ENCODE data around the gene MIF.
"Not testable (repeated sequence)": the region's sequence is repeated elsewhere in the genome, so short reads cannot be mapped to it uniquely, and the experiment has no call there.

- TF ChIP-seq, protein P1, sequence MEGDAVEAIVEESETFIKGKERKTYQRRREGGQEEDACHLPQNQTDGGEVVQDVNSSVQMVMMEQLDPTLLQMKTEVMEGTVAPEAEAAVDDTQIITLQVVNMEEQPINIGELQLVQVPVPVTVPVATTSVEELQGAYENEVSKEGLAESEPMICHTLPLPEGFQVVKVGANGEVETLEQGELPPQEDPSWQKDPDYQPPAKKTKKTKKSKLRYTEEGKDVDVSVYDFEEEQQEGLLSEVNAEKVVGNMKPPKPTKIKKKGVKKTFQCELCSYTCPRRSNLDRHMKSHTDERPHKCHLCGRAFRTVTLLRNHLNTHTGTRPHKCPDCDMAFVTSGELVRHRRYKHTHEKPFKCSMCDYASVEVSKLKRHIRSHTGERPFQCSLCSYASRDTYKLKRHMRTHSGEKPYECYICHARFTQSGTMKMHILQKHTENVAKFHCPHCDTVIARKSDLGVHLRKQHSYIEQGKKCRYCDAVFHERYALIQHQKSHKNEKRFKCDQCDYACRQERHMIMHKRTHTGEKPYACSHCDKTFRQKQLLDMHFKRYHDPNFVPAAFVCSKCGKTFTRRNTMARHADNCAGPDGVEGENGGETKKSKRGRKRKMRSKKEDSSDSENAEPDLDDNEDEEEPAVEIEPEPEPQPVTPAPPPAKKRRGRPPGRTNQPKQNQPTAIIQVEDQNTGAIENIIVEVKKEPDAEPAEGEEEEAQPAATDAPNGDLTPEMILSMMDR (IDR thresholded peaks at IDR 0.05): not testable (repeated sequence)
- not testable (repeated sequence) for TF ChIP-seq POLR2A (IDR thresholded peaks at IDR 0.05)
Observed at GRCh38 chr22:23920267-23920611, 26.1 kb downstream of the MIF start.

All from right lobe of liver (tissue), 4 donors.